Thoracic aorta endothelial cell (primary cell): ENCODE data around the gene KICS2. TPM values are rescaled to one million over a fixed set of nuclear protein-coding genes. Genes with fewer than 3 reads are reported as not detected.

Experiments used
- small RNA-seq: library from RNA; depleted of rRNA; stranded (forward); fragments of <200 nt; gene quantifications from one replicate; pipeline ENCODE3, GENCODE V24; 2012
- total RNA-seq: library from RNA; depleted of rRNA; stranded (reverse); fragments of >200 nt; gene quantifications from 2 replicates; pipeline ENCODE4 v1.2.3, GENCODE V29; 2012

Gene KICS2
- total RNA-seq, result 6.3 and 7.8 TPM in 2 replicates

GRCh38 chr12:64222009-64222765 is at the start of gene KICS2:
Gene KICS2 (minus strand): TSS chr12:64222296. CDS start chr12:64222237, 59 bp downstream.

Small RNA genes within 50 kb of the gene (small RNA-seq; reads per million reads assigned to genes)
- not detected for gene RNU5A-7P
- not detected for gene RNU6-1009P

Other genes starting within 250 kb of the KICS2 start
- gene C12orf56, start 168.5 kb upstream of the KICS2 start, total RNA-seq, result under 0.01 and 0.13 TPM in 2 replicates
- 118 and 131 TPM in 2 replicates for gene XPOT, start 182.1 kb upstream of the KICS2 start, total RNA-seq
- 56.9 and 58.9 TPM in 2 replicates for gene TBK1, start 229.8 kb upstream of the KICS2 start, total RNA-seq